Activated T-helper 1 cell treated with anti-CD3 and anti-CD28 coated beads, Interleukin-12 subunit alpha, Interleukin-12 subunit beta, Interleukin-2, Interleukin-4 antibody, amounts not matched to agents 30 ng/mL and 10 ng/mL and 1 ng/mL, durations not matched to agents 14 hours and 24 hours and 36 hours (primary cell): ENCODE measurements around the gene CYTH3. TPM values are rescaled to one million over a fixed set of nuclear protein-coding genes. Genes with fewer than 3 reads are reported as not detected.

ENCODE experiments used
- DNase-seq: peaks from one replicate; pipeline ENCODE4 v3.0.0; 2021; ENCODE audit warnings: low spot score
- H3K27ac Mint-ChIP-seq: one replicate; pipeline ENCODE4 v1.8.0; 2021; ENCODE audit warnings: mild to moderate bottlenecking, mixed read lengths
- H3K27me3 Mint-ChIP-seq: one replicate; pipeline ENCODE4 v1.8.0; 2022; ENCODE audit warnings: mild to moderate bottlenecking, moderate library complexity, mixed read lengths; ENCODE audit not compliant: insufficient read depth
- H3K36me3 Mint-ChIP-seq: one replicate; pipeline ENCODE4 v1.8.0; 2021; ENCODE audit warnings: low read depth, mixed read lengths
- H3K4me1 Mint-ChIP-seq: one replicate; pipeline ENCODE4 v1.8.0; 2021; ENCODE audit warnings: low read depth, mixed read lengths
- H3K4me3 Mint-ChIP-seq: one replicate; pipeline ENCODE4 v1.8.0; 2021; ENCODE audit warnings: mild to moderate bottlenecking, moderate library complexity, mixed read lengths
- H3K9me3 Mint-ChIP-seq: one replicate; pipeline ENCODE4 v1.8.0; 2021; ENCODE audit warnings: mixed read lengths
- intact Hi-C: fragments of 100-400 bp; cut with micrococcal nuclease; formaldehyde crosslinking; loops from one replicate; pipeline ENCODE4 v1.15.1; 2024
- total RNA-seq: library from RNA; stranded (reverse); gene quantifications from 2 replicates; pipeline ENCODE4 v1.2.3, GENCODE V29; 2022

Gene CYTH3
- total RNA-seq, 1 donor from 2014 or later = 0.65 TPM

- intact Hi-C loops = no loop called here
- no peak for DNase-seq
- no peaks in the 10 kb centered on the region for H3K9me3 Mint-ChIP-seq
- H3K27me3 Mint-ChIP-seq = peaks cover 51% of the 10 kb centered on the region
- H3K4me3 Mint-ChIP-seq = no peak overlapping the region
- no peak overlapping the region for H3K27ac Mint-ChIP-seq
- no peaks in the 10 kb centered on the region for H3K36me3 Mint-ChIP-seq
- peaks cover 8% of the 10 kb centered on the region for H3K4me1 Mint-ChIP-seq
These were observed 23.8 kb downstream of the CYTH3 start for GRCh38 chr7:6248581-6248980.

DNA sequence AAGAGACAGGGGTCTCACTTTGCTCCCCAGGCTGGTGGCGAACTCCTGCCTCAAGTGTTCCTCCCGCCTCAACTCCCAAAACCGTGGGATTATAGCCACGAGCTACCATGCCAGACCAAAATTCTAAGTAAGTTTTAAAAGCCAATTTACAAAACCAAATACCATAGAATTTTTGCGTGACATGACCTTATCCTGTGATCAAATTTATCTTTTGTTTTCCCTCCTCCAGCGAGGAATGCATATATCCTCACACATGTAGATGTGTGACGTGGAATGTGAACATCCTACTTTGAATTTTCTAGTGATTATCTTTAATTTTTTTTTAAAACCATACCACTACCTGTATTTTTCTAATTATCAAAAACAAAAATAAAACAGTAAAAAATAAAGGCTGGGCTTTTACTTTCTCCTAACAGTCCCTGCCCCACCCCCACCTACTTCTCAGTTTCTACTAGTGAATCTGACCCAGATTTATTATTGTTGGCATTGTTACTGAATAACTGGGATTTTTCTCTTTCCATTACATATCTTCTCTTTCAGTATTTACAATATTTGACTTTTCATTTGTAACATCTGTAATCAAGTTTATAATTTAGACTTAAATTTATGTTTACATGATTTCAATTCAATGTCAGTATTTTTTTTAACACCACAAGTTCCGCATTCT is 26.0 kb downstream of the CYTH3 start:
- peaks cover 38% of the 10 kb centered on the region for H3K27me3 Mint-ChIP-seq
- H3K27ac Mint-ChIP-seq = no peak overlapping the region
- no peaks in the 10 kb centered on the region for H3K36me3 Mint-ChIP-seq
- no peaks in the 10 kb centered on the region for H3K9me3 Mint-ChIP-seq
- peaks cover 8% of the 10 kb centered on the region for H3K4me1 Mint-ChIP-seq
- H3K4me3 Mint-ChIP-seq = no peak overlapping the region
- intact Hi-C loops = no loop called here
- DNase-seq = no peak

DNA sequence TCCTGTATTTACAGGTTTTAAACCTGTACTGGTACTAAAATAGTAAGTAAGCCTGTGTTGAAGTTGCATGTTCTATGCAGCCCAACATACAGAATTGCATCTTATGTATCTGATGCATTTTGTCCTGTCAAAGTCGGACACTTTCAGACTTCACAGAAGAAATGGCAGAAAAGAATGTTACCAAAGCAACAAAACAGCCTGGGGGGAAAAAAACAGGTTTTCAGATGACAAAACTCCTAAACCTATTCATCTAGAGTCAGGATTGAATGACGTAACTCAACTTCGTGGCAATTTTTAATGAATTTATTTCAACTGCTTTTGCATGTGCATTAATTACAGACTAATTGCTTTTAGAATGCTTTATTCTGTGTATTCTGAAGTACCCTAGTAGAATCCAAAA is 28.4 kb downstream of the CYTH3 start:
- intact Hi-C loops = no loop called here
- peaks cover 31% of the 10 kb centered on the region for H3K27me3 Mint-ChIP-seq
- H3K4me3 Mint-ChIP-seq = no peak overlapping the region
- H3K27ac Mint-ChIP-seq = no peak overlapping the region
- no peak for DNase-seq
- H3K4me1 Mint-ChIP-seq = no peaks in the 10 kb centered on the region
- no peaks in the 10 kb centered on the region for H3K36me3 Mint-ChIP-seq
- H3K9me3 Mint-ChIP-seq = no peaks in the 10 kb centered on the region

GRCh38 chr7:6243168-6243567 is 29.3 kb downstream of the CYTH3 start:
- Mint-ChIP-seq H3K4me3 (no peak overlapping the region), H3K27ac (no peak overlapping the region), H3K4me1 (no peaks in the 10 kb centered on the region), H3K27me3 (peaks cover 28% of the 10 kb centered on the region), H3K9me3 (no peaks in the 10 kb centered on the region), H3K36me3 (no peaks in the 10 kb centered on the region)
- no peak for DNase-seq
- intact Hi-C loops = no loop called here

- no peaks in the 10 kb centered on the region for H3K36me3 Mint-ChIP-seq
- H3K4me1 Mint-ChIP-seq = no peaks in the 10 kb centered on the region
- DNase-seq = no peak
- intact Hi-C loops = no loop called here
- H3K9me3 Mint-ChIP-seq = no peaks in the 10 kb centered on the region
- H3K27me3 Mint-ChIP-seq = peaks cover 25% of the 10 kb centered on the region
- no peak overlapping the region for H3K4me3 Mint-ChIP-seq
- H3K27ac Mint-ChIP-seq = no peak overlapping the region
These were observed 29.9 kb downstream of the CYTH3 start for GRCh38 chr7:6242561-6242960.

- Mint-ChIP-seq H3K4me3 (no peak overlapping the region), H3K9me3 (no peaks in the 10 kb centered on the region), H3K27me3 (peaks cover 26% of the 10 kb centered on the region), H3K4me1 (no peaks in the 10 kb centered on the region), H3K36me3 (no peaks in the 10 kb centered on the region), H3K27ac (no peak overlapping the region)
- no peak for DNase-seq
- intact Hi-C loops = no loop called here
These were observed 30.8 kb downstream of the CYTH3 start for GRCh38 chr7:6241607-6241973.

DNA sequence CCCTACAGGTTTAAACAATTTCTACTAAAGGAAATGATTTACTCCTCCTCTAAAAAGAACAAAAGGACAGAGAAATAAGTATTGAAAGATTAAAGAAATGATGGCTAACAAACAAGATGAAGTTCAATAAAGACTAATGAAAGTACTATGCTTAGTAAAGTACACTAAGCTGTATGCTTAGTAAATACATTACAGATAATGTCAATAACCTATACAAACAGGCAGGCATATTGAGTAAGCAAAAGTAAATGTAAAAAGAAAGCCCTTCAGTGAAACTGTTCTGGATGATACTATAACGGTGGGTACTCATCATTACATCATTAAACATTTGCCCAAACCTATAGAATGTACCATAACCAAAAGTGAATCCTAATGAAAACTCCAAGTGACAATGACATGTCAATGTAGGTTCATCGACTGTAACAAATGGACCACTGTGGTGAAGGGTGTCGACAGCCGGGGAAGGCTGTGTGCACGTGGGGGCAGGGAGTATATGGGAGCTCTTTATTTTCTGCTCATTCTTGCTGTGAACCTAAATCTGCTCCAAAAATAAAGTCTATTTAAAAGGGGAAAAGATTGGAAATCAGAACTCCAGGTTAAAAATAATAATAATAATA is 34.0 kb downstream of the CYTH3 start:
- Mint-ChIP-seq H3K36me3 (no peaks in the 10 kb centered on the region), H3K4me1 (no peaks in the 10 kb centered on the region)

GRCh38 chr7:6237730-6238129 is 34.7 kb downstream of the CYTH3 start:
- H3K4me3 Mint-ChIP-seq = no peak overlapping the region
- H3K4me1 Mint-ChIP-seq = peaks cover 4% of the 10 kb centered on the region
- H3K27ac Mint-ChIP-seq = no peak overlapping the region
- intact Hi-C loops = no loop called here
- H3K9me3 Mint-ChIP-seq = no peaks in the 10 kb centered on the region
- peaks cover 31% of the 10 kb centered on the region for H3K27me3 Mint-ChIP-seq
- no peak for DNase-seq
- H3K36me3 Mint-ChIP-seq = no peaks in the 10 kb centered on the region

More for the DNA sequence above, 34.0 kb downstream of the CYTH3 start:
- Mint-ChIP-seq H3K9me3 (no peaks in the 10 kb centered on the region), H3K4me3 (no peak overlapping the region), H3K27me3 (peaks cover 33% of the 10 kb centered on the region), H3K27ac (no peak overlapping the region)
- intact Hi-C loops = no loop called here
- no peak for DNase-seq

DNA sequence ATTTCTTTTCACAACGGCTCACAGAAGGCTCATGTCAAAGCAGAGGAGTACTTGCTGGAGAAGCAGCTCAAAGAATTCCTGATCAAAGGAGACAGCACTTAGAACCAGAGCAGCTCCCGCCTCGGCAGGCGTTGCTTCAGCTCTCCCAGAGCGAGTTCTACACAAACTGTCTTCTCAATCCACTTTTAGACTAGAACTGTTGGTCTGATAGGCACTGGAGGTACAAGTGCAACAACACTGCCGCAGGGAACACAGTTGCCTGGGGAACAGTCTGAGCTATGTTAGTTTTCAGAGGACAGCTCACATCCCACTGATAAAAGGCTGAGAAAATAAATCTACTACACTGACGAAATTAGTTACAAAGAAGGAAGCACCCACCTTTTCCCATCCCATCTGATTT is 35.4 kb downstream of the CYTH3 start:
- Mint-ChIP-seq H3K27ac (no peak overlapping the region), H3K36me3 (no peaks in the 10 kb centered on the region), H3K4me3 (no peak overlapping the region), H3K4me1 (peaks cover 6% of the 10 kb centered on the region), H3K27me3 (peaks cover 34% of the 10 kb centered on the region), H3K9me3 (no peaks in the 10 kb centered on the region)
- intact Hi-C loops = no loop called here
- no peak for DNase-seq

DNA sequence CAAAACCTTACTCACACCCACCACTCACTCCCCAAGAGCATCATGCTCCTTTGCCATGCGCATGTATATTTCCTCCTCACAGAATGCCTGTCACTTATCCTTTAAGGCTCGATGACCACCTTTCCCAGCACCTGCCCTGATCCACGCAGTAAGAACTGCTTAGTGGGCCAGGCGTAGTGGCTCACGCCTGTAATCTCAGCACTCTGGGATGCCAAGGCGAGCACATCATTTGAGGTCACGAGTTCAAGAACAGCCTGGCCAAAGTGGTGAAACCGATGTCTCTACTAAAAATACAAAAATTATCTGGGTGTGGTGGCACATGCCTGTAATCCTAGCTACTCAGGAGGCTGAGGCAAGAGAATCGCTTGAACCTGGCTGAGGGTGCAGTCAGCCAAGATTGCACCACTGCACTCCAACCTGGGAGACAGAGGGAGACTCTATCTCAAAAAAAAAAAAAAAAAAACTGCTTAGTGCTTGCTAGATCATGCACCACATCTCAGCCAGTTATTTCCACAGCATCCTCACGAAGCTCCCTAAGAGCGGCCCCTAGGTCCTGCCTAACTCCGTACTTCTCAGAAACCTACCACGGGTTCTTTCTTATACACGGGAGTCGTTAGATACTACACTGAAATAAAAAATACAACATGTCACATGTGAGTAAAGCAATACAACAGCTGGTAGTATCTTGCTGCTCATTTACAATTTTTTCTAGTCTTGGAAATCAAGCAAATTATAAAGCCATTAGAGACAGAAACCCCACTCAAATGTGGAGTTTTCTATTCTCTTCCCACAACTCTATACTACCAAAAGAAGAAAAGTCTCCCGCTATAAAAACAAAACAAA is 37.2 kb downstream of the CYTH3 start:
- intact Hi-C loops = no loop called here
- H3K4me1 Mint-ChIP-seq = peaks cover 6% of the 10 kb centered on the region
- no peak overlapping the region for H3K4me3 Mint-ChIP-seq
- H3K9me3 Mint-ChIP-seq = no peaks in the 10 kb centered on the region
- H3K36me3 Mint-ChIP-seq = no peaks in the 10 kb centered on the region
- H3K27ac Mint-ChIP-seq = no peak overlapping the region
- H3K27me3 Mint-ChIP-seq = peaks cover 42% of the 10 kb centered on the region
- DNase-seq = no peak

DNA sequence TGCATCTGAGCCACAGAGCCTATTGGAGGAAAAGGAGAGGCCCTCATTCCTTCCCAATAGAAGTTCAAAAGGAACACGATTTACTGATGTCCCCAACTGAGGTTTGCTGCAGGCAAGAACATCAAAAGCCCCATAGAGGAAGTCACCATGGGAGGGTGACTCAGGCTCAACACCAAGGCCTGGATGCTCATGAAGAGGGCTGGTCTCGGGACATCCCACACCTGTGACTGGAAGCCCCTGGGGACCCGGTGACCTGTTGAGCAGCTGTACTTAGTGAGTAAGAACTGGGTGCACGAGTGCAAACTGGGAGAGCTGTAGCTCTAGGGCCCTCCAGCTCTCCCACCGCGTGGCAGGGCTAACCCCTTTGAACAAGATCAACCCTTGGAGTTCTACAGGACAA is 38.0 kb downstream of the CYTH3 start:
- Mint-ChIP-seq H3K4me1 (peaks cover 6% of the 10 kb centered on the region), H3K27me3 (peaks cover 41% of the 10 kb centered on the region), H3K9me3 (no peaks in the 10 kb centered on the region), H3K36me3 (no peaks in the 10 kb centered on the region), H3K27ac (no peak overlapping the region), H3K4me3 (no peak overlapping the region)
- no peak for DNase-seq
- intact Hi-C loops = no loop called here

- H3K27me3 Mint-ChIP-seq = peaks cover 46% of the 10 kb centered on the region
- no peak overlapping the region for H3K27ac Mint-ChIP-seq
- H3K9me3 Mint-ChIP-seq = no peaks in the 10 kb centered on the region
- H3K36me3 Mint-ChIP-seq = no peaks in the 10 kb centered on the region
- no peak for DNase-seq
- H3K4me3 Mint-ChIP-seq = no peak overlapping the region
- intact Hi-C loops = no loop called here
- peaks cover 6% of the 10 kb centered on the region for H3K4me1 Mint-ChIP-seq
These were observed 39.9 kb downstream of the CYTH3 start for GRCh38 chr7:6232534-6232933.

GRCh38 chr7:6232116-6232515 is 40.3 kb downstream of the CYTH3 start:
- Mint-ChIP-seq H3K4me3 (no peak overlapping the region), H3K36me3 (no peaks in the 10 kb centered on the region), H3K9me3 (no peaks in the 10 kb centered on the region), H3K27me3 (peaks cover 48% of the 10 kb centered on the region), H3K27ac (no peak overlapping the region), H3K4me1 (peaks cover 6% of the 10 kb centered on the region)
- no peak for DNase-seq
- intact Hi-C loops = no loop called here
